Upper lobe of left lung (tissue), 4 donors: Measurements from ENCODE around the gene C15orf40.

Experiments used
- CTCF ChIP-seq, 6 experiments: fragments of 450-650 bp in 4 of 6; fragments of 200-600 bp in 2 of 6; sonication (generic) in 2 of 6; IDR thresholded peaks; one replicate each; pipeline ENCODE4 v1.5.1; 2016 to 2019; ENCODE audit warnings: antibody characterized with exemption in 6 of 6
- POLR2A ChIP-seq, 4 donors: fragments of 450-650 bp; IDR thresholded peaks; one replicate each; pipeline ENCODE4 v1.5.1; 2016 to 2017; ENCODE audit warnings: antibody characterized with exemption in 4 of 4, mild to moderate bottlenecking in 2 of 4

DNA sequence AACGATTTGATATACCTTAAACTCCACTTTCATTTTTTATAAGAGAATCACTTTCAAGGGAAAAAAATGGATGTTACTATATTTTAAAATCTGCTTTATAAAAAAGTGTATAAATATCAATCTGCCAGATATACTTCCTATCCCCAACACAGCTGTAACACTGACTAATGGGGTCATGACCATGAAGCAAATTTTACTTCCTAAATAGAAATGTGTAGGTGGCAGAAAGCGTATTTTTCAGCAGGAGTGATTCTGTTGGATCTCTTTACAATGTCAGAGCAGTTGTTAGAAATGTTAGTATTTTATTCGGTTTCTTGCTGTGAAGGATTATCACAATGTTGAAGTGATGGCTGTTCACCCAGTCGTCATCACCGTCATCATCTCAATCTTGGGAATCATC lies 5.5 kb upstream of the C15orf40 start:
- TF ChIP-seq POLR2A (IDR thresholded peaks at IDR 0.05) (no peak), CTCF (IDR thresholded peaks at IDR 0.05) (no peak)
